AG09309 (cell line): ENCODE data around the gene BAIAP2.

Source experiments
- DNase-seq: peaks from one replicate; pipeline ENCODE4 v3.0.0-alpha.2; 2010; ENCODE audit warnings: low read depth
- H3K4me3 ChIP-seq: 2 replicates; pipeline ENCODE4 v1.5.1; 2011; ENCODE audit warnings: mild to moderate bottlenecking, low read depth, low read length, moderate library complexity; ENCODE audit not compliant: control insufficient read depth
- TF ChIP-seq, protein P1 (sequence below): IDR thresholded peaks from 2 replicates; pipeline ENCODE4 v1.5.1; 2011; ENCODE audit warnings: mild to moderate bottlenecking, low read depth, low read length, inconsistent platforms; ENCODE audit not compliant: insufficient read depth, control insufficient read depth; ENCODE audit errors: missing control alignments

BAIAP2 gene

DNA sequence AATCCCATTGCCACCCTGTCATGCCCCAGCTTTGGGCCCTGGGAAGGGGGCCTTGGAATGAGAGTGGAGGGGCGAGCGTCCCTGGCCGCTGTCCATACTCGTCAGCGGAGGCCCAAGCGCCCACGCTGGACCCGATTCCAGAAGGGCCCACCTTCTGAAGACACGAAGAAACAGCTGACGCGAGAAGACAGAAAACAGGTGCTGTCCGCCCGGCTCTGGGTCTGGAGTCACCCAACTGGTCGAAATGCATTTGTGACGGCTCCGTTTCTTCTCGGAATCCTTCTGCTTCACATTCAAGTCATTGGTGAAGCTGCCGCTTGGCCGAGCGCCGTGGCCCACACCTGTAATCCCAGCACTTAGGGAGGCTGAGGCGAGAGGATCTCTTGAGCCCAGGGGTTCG lies 77.5 kb downstream of the BAIAP2 start:
- no peak overlapping the region for H3K4me3 ChIP-seq
- TF ChIP-seq, protein P1, sequence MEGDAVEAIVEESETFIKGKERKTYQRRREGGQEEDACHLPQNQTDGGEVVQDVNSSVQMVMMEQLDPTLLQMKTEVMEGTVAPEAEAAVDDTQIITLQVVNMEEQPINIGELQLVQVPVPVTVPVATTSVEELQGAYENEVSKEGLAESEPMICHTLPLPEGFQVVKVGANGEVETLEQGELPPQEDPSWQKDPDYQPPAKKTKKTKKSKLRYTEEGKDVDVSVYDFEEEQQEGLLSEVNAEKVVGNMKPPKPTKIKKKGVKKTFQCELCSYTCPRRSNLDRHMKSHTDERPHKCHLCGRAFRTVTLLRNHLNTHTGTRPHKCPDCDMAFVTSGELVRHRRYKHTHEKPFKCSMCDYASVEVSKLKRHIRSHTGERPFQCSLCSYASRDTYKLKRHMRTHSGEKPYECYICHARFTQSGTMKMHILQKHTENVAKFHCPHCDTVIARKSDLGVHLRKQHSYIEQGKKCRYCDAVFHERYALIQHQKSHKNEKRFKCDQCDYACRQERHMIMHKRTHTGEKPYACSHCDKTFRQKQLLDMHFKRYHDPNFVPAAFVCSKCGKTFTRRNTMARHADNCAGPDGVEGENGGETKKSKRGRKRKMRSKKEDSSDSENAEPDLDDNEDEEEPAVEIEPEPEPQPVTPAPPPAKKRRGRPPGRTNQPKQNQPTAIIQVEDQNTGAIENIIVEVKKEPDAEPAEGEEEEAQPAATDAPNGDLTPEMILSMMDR = no peak
- DNase-seq = no peak

DNA sequence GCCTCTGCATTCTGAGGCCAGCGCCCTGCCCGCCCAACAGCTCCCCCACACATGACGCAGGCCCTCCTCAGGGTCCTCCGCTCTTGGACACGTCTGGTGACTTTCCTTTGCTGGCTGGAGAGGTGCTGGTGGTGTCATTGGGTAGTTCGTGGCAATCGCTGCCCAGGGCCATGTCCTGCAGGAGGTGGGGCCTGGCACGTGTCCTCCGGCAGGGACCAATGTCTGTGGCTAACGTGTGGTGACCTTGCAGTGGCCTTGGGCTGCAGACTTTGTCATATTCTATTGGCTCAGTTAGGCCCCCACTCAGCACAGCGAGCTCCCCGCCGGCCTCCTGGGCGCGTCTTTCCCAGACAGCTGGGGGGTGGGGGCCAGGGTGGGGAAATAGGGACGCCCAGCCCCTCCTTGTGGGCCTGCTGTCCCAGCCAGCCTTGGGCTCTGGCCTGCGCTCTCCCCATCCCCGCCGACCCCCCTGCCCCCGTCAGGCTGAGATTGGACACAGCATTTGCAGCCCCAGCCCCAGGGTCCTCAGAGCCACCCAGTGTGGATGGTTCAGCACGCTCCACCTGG lies 78.3 kb downstream of the BAIAP2 start:
- DNase-seq = no peak
- TF ChIP-seq, protein P1 = no peak
- H3K4me3 ChIP-seq = no peak overlapping the region

DNA sequence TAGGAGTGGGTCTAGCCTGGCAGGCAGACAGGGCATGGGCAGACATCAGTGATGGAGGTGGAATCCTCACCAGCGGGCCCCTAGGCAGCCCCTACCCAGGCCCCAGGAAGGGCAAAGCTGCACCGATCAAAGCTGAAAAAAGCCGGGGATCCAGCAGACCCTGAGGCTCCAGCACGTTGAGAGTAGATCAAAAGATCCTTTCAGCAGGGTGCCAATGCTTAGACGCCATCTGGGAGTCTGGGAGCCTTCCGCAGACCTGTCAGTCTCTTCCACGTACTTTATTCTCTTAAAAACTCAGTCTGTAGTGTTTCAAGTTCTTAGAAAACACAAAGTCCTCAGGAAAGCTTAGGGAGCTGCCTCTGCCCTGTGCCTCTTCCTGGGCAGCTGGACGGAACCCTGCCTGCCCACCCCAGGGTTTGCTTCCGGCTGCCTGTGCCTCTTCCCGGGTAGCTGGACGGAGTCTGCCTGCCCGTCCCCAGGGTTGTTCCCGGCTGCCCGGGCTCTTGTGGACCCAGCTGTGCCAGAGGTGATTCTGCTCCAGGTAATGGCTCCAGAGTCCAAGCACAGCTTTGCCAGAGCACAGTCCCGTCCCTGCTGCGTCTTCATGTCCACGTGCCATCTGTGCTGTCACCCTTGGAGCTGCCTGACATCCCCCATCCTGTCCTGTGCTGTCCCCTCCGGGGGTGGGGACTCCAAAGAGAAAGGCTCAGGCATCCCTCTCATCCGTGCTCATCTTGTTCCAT lies 79.6 kb downstream of the BAIAP2 start:
- TF ChIP-seq, protein P1 = no peak
- DNase-seq = no peak
- no peak overlapping the region for H3K4me3 ChIP-seq

DNA sequence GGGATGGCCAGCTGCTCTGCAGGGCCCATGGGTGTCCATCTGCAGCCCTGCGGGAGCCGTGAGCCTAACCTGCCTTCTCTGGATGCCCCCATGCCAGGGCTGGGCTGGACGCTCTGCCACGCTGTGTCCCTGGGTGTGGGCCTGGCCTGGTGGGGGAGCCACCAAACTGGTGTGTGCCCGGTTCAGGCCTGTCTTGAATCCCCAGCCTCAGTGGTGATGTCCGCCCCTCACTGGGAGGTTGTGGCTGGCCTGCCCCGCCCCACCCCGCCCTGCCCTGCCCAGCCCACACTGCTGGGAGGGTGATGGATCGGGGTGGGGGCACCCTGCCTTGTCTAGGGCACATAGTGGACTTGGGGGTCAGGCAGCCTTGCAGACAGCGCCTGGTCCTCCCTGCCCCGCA lies 80.3 kb downstream of the BAIAP2 start:
- TF ChIP-seq, protein P1 = no peak
- DNase-seq = no peak
- no peak overlapping the region for H3K4me3 ChIP-seq

DNA sequence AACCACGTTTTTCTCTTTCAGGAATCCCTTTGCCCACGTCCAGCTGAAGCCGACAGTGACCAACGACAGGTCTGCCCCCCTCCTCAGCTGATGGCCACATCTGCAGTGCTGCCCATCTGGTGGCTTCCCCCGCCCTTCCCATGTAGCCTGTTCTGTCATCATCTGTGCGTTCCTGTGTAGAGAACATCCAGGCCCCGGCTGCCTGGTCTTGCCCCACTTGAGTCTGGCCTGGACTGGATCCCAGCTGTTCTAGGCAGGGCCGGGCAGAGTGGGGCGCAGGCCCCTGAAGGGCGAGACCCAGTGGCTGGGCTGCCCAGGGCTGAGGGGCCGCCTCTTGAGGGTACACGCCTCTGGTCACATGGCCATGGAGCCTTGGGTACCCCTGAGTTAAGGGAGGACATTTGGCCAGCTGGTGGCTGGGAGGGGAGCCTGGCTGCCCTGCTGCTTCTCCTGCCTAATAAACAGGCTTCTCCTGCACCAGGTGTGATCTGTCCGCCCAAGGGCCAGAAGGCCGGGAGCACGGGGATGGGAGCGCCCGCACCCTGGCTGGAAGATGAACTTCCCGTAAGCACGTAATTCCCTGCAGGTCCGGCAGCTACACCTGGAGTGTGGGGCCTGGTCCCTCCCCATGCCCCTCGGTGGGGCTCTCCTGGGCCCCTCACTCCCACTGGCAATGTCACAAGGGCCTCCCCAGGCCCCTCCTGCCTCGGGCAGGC lies 81.0 kb downstream of the BAIAP2 start:
- DNase-seq = no peak
- no peak overlapping the region for H3K4me3 ChIP-seq
- TF ChIP-seq, protein P1 = no peak

DNA sequence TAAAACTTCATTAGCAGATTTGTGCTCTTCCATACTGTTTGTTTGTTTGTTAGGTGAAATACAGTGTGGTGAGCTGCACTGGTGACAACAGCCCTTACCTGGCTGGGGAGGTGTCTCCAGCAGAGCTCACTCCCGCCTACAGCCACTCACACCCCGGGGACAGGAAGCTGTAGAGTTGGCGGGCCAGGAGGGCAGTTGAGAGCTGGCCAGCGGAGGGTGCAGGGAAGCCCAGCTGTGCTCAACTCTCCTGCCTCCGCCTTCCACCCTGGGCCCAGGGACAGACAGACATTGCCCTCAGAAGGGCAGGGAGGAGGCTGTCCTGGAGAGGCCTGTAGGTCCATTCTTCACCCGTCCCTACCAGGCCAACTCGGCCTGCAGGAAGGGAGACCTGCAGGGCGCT lies 81.8 kb downstream of the BAIAP2 start:
- DNase-seq = no peak
- no peak overlapping the region for H3K4me3 ChIP-seq
- TF ChIP-seq, protein P1 = no peak
